ENCODE results near the gene NAA60. TPM values are rescaled to one million over a fixed set of nuclear protein-coding genes. Genes with fewer than 3 reads are reported as not detected.

The NAA60 gene
- total RNA-seq, 1 donor from 2014 or later = 75.5 TPM

DNA sequence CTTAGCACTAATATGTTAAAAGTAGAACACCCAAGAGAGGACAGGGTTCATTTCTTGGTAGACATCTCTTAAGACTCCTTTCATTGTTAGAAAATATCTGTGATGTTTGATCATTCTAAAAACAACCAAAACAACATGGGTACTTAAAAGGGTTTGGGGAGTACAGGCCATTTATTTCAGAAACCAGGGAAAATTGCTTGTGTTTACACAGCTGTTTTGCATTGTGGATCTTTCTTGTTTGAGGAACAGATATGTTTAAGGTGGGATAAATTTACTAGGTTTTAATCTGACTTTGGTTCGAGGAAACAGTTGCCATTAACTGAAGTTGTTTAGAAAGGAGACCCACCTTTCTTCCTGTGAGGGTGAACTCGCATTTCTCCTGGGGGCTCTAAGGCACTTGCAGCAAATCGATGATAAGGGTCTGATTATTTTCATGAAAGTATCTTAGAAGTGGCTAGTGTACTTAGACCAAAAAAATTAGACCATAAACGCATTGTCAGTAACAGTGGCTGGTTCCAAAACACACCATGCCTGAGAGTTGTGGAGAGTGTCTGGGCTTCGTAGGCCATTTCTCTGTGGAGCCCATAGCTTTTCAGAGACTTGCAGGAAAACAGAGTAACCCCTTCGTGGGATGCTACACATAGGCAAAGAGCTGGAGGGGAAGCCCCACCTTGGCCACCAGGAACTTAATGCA is 75.0 kb downstream of the NAA60 start:
- no peaks in the 10 kb centered on the region for H3K9me3 Mint-ChIP-seq (ENCODE audit: unreplicated experiment)
- H3K27me3 Mint-ChIP-seq (ENCODE audit: unreplicated experiment) = peaks cover 1% of the 10 kb centered on the region
- H3K27ac Mint-ChIP-seq (ENCODE audit: unreplicated experiment) = no peak overlapping the region
- DNase-seq (ENCODE audit: low spot score) = no peak
- no peak for TF ChIP-seq CTCF (IDR thresholded peaks at IDR 0.05; ENCODE audit: unreplicated experiment)
- H3K4me3 Mint-ChIP-seq (ENCODE audit: unreplicated experiment) = no peak overlapping the region
- H3K4me1 Mint-ChIP-seq (ENCODE audit: unreplicated experiment) = peaks cover 4% of the 10 kb centered on the region
- peaks cover 27% of the 10 kb centered on the region for H3K36me3 Mint-ChIP-seq (ENCODE audit: low read depth, unreplicated experiment)

- Mint-ChIP-seq H3K36me3 (ENCODE audit: low read depth, unreplicated experiment) (peaks cover 23% of the 10 kb centered on the region), H3K4me3 (ENCODE audit: unreplicated experiment) (no peak overlapping the region), H3K9me3 (ENCODE audit: unreplicated experiment) (no peaks in the 10 kb centered on the region), H3K4me1 (ENCODE audit: unreplicated experiment) (peaks cover 4% of the 10 kb centered on the region), H3K27ac (ENCODE audit: unreplicated experiment) (no peak overlapping the region), H3K27me3 (ENCODE audit: unreplicated experiment) (peaks cover 1% of the 10 kb centered on the region)
- TF ChIP-seq CTCF (IDR thresholded peaks at IDR 0.05; ENCODE audit: unreplicated experiment) = no peak
- no peak for DNase-seq (ENCODE audit: low spot score)
These were observed 75.5 kb downstream of the NAA60 start for GRCh38 chr16:3518986-3519348.

- Mint-ChIP-seq H3K27me3 (ENCODE audit: unreplicated experiment) (peaks cover 1% of the 10 kb centered on the region), H3K36me3 (ENCODE audit: low read depth, unreplicated experiment) (peaks cover 19% of the 10 kb centered on the region), H3K27ac (ENCODE audit: unreplicated experiment) (no peak overlapping the region), H3K4me1 (ENCODE audit: unreplicated experiment) (peaks cover 4% of the 10 kb centered on the region), H3K9me3 (ENCODE audit: unreplicated experiment) (no peaks in the 10 kb centered on the region), H3K4me3 (ENCODE audit: unreplicated experiment) (no peak overlapping the region)
- TF ChIP-seq CTCF (IDR thresholded peaks at IDR 0.05; ENCODE audit: unreplicated experiment) = no peak
- DNase-seq (ENCODE audit: low spot score) = no peak
These were observed 76.1 kb downstream of the NAA60 start for GRCh38 chr16:3519581-3519980.

DNA sequence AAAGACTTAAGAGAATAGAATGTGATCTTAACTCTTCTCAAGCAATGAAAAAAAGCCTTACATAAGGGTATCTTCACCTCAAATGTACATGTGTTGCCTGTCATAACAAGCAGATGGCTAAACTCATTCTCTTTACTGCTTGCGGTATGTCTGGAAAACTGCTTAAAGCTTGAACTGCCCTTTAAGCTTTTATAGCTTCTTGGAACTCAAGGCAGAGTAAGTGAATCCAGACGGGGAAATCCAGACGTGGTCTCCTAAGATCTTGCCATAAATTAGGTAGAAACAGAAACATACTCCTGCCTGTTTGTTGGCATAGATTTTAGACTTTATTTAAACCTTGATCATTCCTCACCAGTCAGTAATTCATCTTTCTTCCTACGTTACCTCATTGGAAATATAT is 76.9 kb downstream of the NAA60 start:
- Mint-ChIP-seq H3K27ac (ENCODE audit: unreplicated experiment) (no peak overlapping the region), H3K36me3 (ENCODE audit: low read depth, unreplicated experiment) (peaks cover 17% of the 10 kb centered on the region), H3K4me1 (ENCODE audit: unreplicated experiment) (peaks cover 4% of the 10 kb centered on the region), H3K4me3 (ENCODE audit: unreplicated experiment) (no peak overlapping the region), H3K9me3 (ENCODE audit: unreplicated experiment) (no peaks in the 10 kb centered on the region), H3K27me3 (ENCODE audit: unreplicated experiment) (peaks cover 1% of the 10 kb centered on the region)
- no peak for DNase-seq (ENCODE audit: low spot score)
- TF ChIP-seq CTCF (IDR thresholded peaks at IDR 0.05; ENCODE audit: unreplicated experiment) = no peak

DNA sequence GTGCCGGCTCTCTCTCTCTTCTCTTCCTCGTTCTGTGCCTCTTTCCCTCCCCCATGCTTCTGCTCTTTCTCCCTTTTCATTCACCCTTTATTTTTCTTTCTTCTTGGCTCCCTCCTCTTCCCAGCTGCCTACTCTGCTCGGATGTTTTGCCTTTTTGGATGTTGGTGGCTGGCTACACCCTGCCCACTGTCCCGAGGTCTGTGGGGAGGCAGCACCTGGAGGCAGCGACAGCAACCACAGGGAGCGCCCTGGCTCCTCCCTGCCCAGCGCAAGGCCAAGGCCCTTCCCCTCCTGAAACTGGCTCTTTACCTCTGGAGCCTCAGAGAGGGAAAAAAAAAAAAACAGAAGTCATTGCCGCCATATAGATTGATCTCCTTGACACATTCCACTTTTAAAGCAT is 77.4 kb downstream of the NAA60 start:
- Mint-ChIP-seq H3K36me3 (ENCODE audit: low read depth, unreplicated experiment) (peaks cover 17% of the 10 kb centered on the region), H3K9me3 (ENCODE audit: unreplicated experiment) (no peaks in the 10 kb centered on the region), H3K27ac (ENCODE audit: unreplicated experiment) (no peak overlapping the region), H3K4me3 (ENCODE audit: unreplicated experiment) (no peak overlapping the region), H3K27me3 (ENCODE audit: unreplicated experiment) (peaks cover 1% of the 10 kb centered on the region), H3K4me1 (ENCODE audit: unreplicated experiment) (peaks cover 5% of the 10 kb centered on the region)
- no peak for TF ChIP-seq CTCF (IDR thresholded peaks at IDR 0.05; ENCODE audit: unreplicated experiment)
- DNase-seq (ENCODE audit: low spot score) = no peak
